Gastroesophageal sphincter (tissue), 3 donors: Measurements from ENCODE around the gene PCDHB9.
"Not testable (repeated sequence)": the region's sequence is repeated elsewhere in the genome, so short reads cannot be mapped to it uniquely, and the experiment has no call there.

Experiments
- EP300 ChIP-seq: sonication (generic); formaldehyde crosslinking; IDR thresholded peaks from one replicate; pipeline ENCODE4 v1.6.1; 2017; ENCODE audit warnings: antibody characterized with exemption, mild to moderate bottlenecking
- POLR2A ChIP-seq, 2 donors: fragments of 450-650 bp; IDR thresholded peaks; one replicate each; pipeline ENCODE4 v1.6.1; 2017; ENCODE audit warnings: antibody characterized with exemption in 2 of 2, mild to moderate bottlenecking in 2 of 2, moderate library complexity in 1 of 2
- POLR2AphosphoS5 ChIP-seq: sonication (generic); formaldehyde crosslinking; IDR thresholded peaks from one replicate; pipeline ENCODE4 v1.6.1; 2017; ENCODE audit warnings: antibody characterized with exemption
- TF ChIP-seq, protein P1 (sequence below), 4 experiments: fragments of 200-600 bp in 2 of 4; fragments of 450-650 bp in 2 of 4; sonication (generic) in 1 of 4; IDR thresholded peaks; one replicate each; pipeline ENCODE4 v1.5.1; 2017 to 2019; ENCODE audit warnings: antibody characterized with exemption in 4 of 4, mild to moderate bottlenecking in 2 of 4, moderate library complexity in 2 of 4

DNA sequence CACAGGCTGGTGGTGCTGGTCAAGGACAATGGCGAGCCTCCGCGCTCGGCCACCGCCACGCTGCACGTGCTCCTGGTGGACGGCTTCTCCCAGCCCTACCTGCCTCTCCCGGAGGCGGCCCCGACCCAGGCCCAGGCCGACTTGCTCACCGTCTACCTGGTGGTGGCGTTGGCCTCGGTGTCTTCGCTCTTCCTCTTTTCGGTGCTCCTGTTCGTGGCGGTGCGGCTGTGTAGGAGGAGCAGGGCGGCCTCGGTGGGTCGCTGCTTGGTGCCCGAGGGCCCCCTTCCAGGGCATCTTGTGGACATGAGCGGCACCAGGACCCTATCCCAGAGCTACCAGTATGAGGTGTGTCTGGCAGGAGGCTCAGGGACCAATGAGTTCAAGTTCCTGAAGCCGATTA, 29.1 kb downstream of the PCDHB9 start:
- TF ChIP-seq, protein P1, sequence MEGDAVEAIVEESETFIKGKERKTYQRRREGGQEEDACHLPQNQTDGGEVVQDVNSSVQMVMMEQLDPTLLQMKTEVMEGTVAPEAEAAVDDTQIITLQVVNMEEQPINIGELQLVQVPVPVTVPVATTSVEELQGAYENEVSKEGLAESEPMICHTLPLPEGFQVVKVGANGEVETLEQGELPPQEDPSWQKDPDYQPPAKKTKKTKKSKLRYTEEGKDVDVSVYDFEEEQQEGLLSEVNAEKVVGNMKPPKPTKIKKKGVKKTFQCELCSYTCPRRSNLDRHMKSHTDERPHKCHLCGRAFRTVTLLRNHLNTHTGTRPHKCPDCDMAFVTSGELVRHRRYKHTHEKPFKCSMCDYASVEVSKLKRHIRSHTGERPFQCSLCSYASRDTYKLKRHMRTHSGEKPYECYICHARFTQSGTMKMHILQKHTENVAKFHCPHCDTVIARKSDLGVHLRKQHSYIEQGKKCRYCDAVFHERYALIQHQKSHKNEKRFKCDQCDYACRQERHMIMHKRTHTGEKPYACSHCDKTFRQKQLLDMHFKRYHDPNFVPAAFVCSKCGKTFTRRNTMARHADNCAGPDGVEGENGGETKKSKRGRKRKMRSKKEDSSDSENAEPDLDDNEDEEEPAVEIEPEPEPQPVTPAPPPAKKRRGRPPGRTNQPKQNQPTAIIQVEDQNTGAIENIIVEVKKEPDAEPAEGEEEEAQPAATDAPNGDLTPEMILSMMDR (IDR thresholded peaks at IDR 0.05): not testable (repeated sequence)
- not testable (repeated sequence) for TF ChIP-seq POLR2AphosphoS5; EP300; POLR2A (IDR thresholded peaks at IDR 0.05)
